GM12878 (cell line): ENCODE measurements around the gene RNF223. TPM values are rescaled to one million over a fixed set of nuclear protein-coding genes. Genes with fewer than 3 reads are reported as not detected.

Source experiments
- ATAC-seq: fragments of 200-7000 bp; cut with Tn5 transposase; 3 replicates; pipeline ENCODE4 v1.9.1; 2020; ENCODE audit warnings: mild to moderate bottlenecking, moderate library complexity
- BruUV-seq: library from RNA; stranded (reverse); fragments of 400-500 nt; replicated peaks from 2 replicates; lab custom pipeline; 2021; lab: Mats Ljungman, UMichigan
- CTCF ChIA-PET: fragments of 300-600 bp; sonication (Branson Sonifier 250); formaldehyde crosslinking; extraction: SDS; loops from one replicate; lab custom pipeline; 2021; ENCODE audit warnings: inconsistent platforms; lab: Yijun Ruan, JAX
- POLR2A ChIA-PET: fragments of 350-600 bp; formaldehyde crosslinking; extraction: SDS; loops from one replicate; lab custom pipeline; 2021; ENCODE audit warnings: inconsistent platforms; lab: Charles Lee
- RAD21 ChIA-PET: fragments of 300-600 bp; sonication (Branson Sonifier 250); formaldehyde crosslinking; loops from one replicate; lab custom pipeline; 2023; ENCODE audit warnings: antibody characterized with exemption; ENCODE audit not compliant: unreplicated experiment; lab: Charles Lee
- SMC1A ChIA-PET: fragments of 300-600 bp; sonication (Branson Sonifier 250); formaldehyde crosslinking; loops from one replicate; lab custom pipeline; 2023; ENCODE audit not compliant: unreplicated experiment, uncharacterized antibody; lab: Charles Lee
- DNase-seq: peaks from one replicate; pipeline ENCODE4 v3.0.0-alpha.2; 2011; ENCODE audit warnings: low read depth, low spot score
- FAIRE-seq: peaks from 3 replicates; lab custom pipeline; 2011; peaks lifted over from hg19 to GRCh38; lab: Jason Lieb, UNC
- H2AFZ ChIP-seq: 2 replicates; pipeline ENCODE4 v1.6.0; 2011; ENCODE audit warnings: low read depth, low read length, control low read depth; ENCODE audit not compliant: control insufficient read depth
- H3K27ac ChIP-seq: 2 replicates; pipeline ENCODE4 v1.5.1; 2011; ENCODE audit warnings: control low read depth; ENCODE audit not compliant: control insufficient read depth, insufficient read depth
- H3K27me3 ChIP-seq, 2 experiments: replicated peaks in 1 of 2; 2 replicates each; pipeline versions ENCODE4 v1.6.0 to v1.6.1; 2011; ENCODE audit warnings: low read length in 1 of 2; ENCODE audit not compliant: control insufficient read depth in 2 of 2, insufficient read depth in 2 of 2
- H3K36me3 ChIP-seq, 2 experiments: 2 replicates each; pipeline ENCODE4 v1.5.1; 2011; ENCODE audit warnings: low read length in 1 of 2; ENCODE audit not compliant: control insufficient read depth in 2 of 2, insufficient read depth in 2 of 2
- H3K4me1 ChIP-seq: 2 replicates; pipeline ENCODE4 v1.6.1; 2011; ENCODE audit warnings: mild to moderate bottlenecking, low read length, moderate library complexity, mixed read lengths; ENCODE audit not compliant: control insufficient read depth, insufficient read depth
- H3K4me2 ChIP-seq: 2 replicates; pipeline ENCODE4 v1.6.0; 2011; ENCODE audit warnings: control low read depth; ENCODE audit not compliant: control insufficient read depth, insufficient read depth
- H3K4me3 ChIP-seq: fragments of 200-600 bp; sonication (generic); 2 replicates; pipeline ENCODE4 v1.5.1; 2016
- H3K79me2 ChIP-seq: 2 replicates; pipeline ENCODE4 v1.6.0; 2011; ENCODE audit warnings: low read length; ENCODE audit not compliant: control insufficient read depth, insufficient read depth
- H3K9ac ChIP-seq: 2 replicates; pipeline ENCODE4 v1.8.0; 2011; ENCODE audit warnings: low read length, control low read depth, mixed read lengths; ENCODE audit not compliant: control insufficient read depth, insufficient read depth
- H3K9me3 ChIP-seq: replicated peaks from 3 replicates; pipeline ENCODE4 v1.5.1; 2011; ENCODE audit warnings: mild to moderate bottlenecking, low read length; ENCODE audit not compliant: control insufficient read depth, insufficient read depth
- H4K20me1 ChIP-seq: 2 replicates; pipeline ENCODE4 v1.6.0; 2011; ENCODE audit not compliant: control insufficient read depth, insufficient read depth
- ATF7 ChIP-seq: fragments of 450-650 bp; IDR thresholded peaks from 2 replicates; pipeline ENCODE4 v1.6.1; 2016; ENCODE audit warnings: low read depth, mild to moderate bottlenecking
- DPF2 ChIP-seq: fragments of 450-650 bp; IDR thresholded peaks from 2 replicates; pipeline ENCODE4 v1.6.1; 2017; ENCODE audit warnings: mild to moderate bottlenecking
- FOXK2 ChIP-seq: fragments of 450-650 bp; IDR thresholded peaks from 2 replicates; pipeline ENCODE4 v1.6.1; 2017; ENCODE audit warnings: mild to moderate bottlenecking, moderate library complexity
- IKZF2 ChIP-seq, 2 experiments: fragments of 450-650 bp; IDR thresholded peaks; 2 replicates each; pipeline ENCODE4 v1.6.1; 2017; ENCODE audit warnings: mild to moderate bottlenecking in 2 of 2, moderate library complexity in 2 of 2
- KAT2A ChIP-seq: conservative IDR thresholded peaks from 2 replicates; pipeline ENCODE4 v1.6.1; 2011; ENCODE audit warnings: low read depth, low read length; ENCODE audit not compliant: control insufficient read depth
- MTA3 ChIP-seq: IDR thresholded peaks from 2 replicates; pipeline ENCODE4 v1.6.1; 2012; ENCODE audit warnings: low read length, inconsistent platforms, borderline replicate concordance
- MYC ChIP-seq: IDR thresholded peaks from 2 replicates; pipeline ENCODE4 v1.6.1; 2011; ENCODE audit warnings: mild to moderate bottlenecking, low read length, moderate library complexity, inconsistent platforms; ENCODE audit not compliant: insufficient read depth, insufficient replicate concordance, insufficient read length, severe bottlenecking
- NFIC ChIP-seq: IDR thresholded peaks from 2 replicates; pipeline ENCODE4 v1.6.1; 2012; ENCODE audit warnings: low read depth, mild to moderate bottlenecking, inconsistent platforms, low read length, moderate library complexity
- POLR2A ChIP-seq: IDR thresholded peaks from 2 replicates; pipeline ENCODE4 v1.6.1; 2011; ENCODE audit warnings: low read depth, mild to moderate bottlenecking, low read length
- POLR2AphosphoS2 ChIP-seq: IDR thresholded peaks from 2 replicates; pipeline ENCODE4 v1.6.1; 2011; ENCODE audit warnings: low read depth, mild to moderate bottlenecking, low read length, improper control_type of control experiment, moderate library complexity
- RELA ChIP-seq: fragments of 450-650 bp; IDR thresholded peaks from 2 replicates; pipeline ENCODE4 v1.8.0; 2014; ENCODE audit warnings: borderline replicate concordance; ENCODE audit not compliant: partially characterized antibody
- SREBF1 ChIP-seq: IDR thresholded peaks from 2 replicates; pipeline ENCODE4 v1.6.1; 2012; ENCODE audit warnings: mild to moderate bottlenecking, low read length
- SREBF2 ChIP-seq: IDR thresholded peaks from 2 replicates; pipeline ENCODE4 v1.6.1; 2012; ENCODE audit warnings: mild to moderate bottlenecking, low read length
- TCF12 ChIP-seq: IDR thresholded peaks from 2 replicates; pipeline ENCODE4 v1.6.1; 2011; ENCODE audit warnings: low read depth, mild to moderate bottlenecking, low read length
- ZNF217 ChIP-seq: fragments of 450-650 bp; IDR thresholded peaks from 2 replicates; pipeline ENCODE4 v1.6.1; 2017; ENCODE audit warnings: antibody characterized with exemption, mild to moderate bottlenecking
- ZSCAN29 ChIP-seq: fragments of 450-650 bp; IDR thresholded peaks from 2 replicates; pipeline ENCODE4 v1.6.1; 2017; ENCODE audit warnings: mild to moderate bottlenecking, moderate library complexity
- WGBS: methylation state at CpG from one replicate; pipeline ENCODE4 v1.1.6; 2016; ENCODE audit warnings: low lambda C conversion rate; ENCODE audit not compliant: insufficient replicate concordance, insufficient coverage; ENCODE audit errors: missing lambda C conversion rate; 5-methylcytosine and 5-hydroxymethylcytosine counted together
- in situ Hi-C: fragments of 300-500 bp; cut with MboI; formaldehyde crosslinking; loops from 9 replicates; pipeline ENCODE4 v1.14.3; 2018; ENCODE audit warnings: mixed read lengths
- intact Hi-C: fragments of 100-400 bp; cut with micrococcal nuclease; formaldehyde crosslinking; loops from one replicate; pipeline ENCODE4 v1.14.2; 2022; ENCODE audit not compliant: unreplicated experiment
- polyA plus RNA-seq, 11 experiments: library from polyadenylated mRNA; depleted of rRNA in 4 of 11; unstranded in 6 of 11; stranded (reverse) in 5 of 11; fragments of >200 nt; fragmentation: Nextera tagmentation in 4 of 11; fragmentation: Illumina TruSeq in 1 of 11; extraction: Ambion mirVana in 4 of 11; extraction: Trizol in 1 of 11; gene quantifications; 1 replicate in 1 of 11; 2 replicates in 10 of 11; pipeline versions ENCODE4 v1.2.1 to v1.2.3, GENCODE V29; 2011 to 2016; ENCODE audit warnings: inconsistent platforms in 2 of 11, missing spikeins in 2 of 11, low read depth in 1 of 11
- total RNA-seq, 4 experiments: library from RNA; depleted of rRNA in 3 of 4; stranded (reverse); fragments of >200 nt in 3 of 4; fragmentation: Illumina TruSeq in 1 of 4; extraction: Trizol in 1 of 4; gene quantifications; 2 replicates each; pipeline versions ENCODE4 v1.2.1 to v1.2.3, GENCODE V29; 2013 to 2021
- TF ChIP-seq, protein P1 (sequence below): IDR thresholded peaks from 2 replicates; pipeline ENCODE4 v1.6.1; 2012; ENCODE audit warnings: low read depth, low read length, improper control_type of control experiment

RNF223 gene
- total and polyA plus RNA-seq, 10 of the 15 experiments (the other 5 are each of a cell fraction or from before 2014, with no cell fraction given) = 0.06 TPM; not detected in 9

DNA sequence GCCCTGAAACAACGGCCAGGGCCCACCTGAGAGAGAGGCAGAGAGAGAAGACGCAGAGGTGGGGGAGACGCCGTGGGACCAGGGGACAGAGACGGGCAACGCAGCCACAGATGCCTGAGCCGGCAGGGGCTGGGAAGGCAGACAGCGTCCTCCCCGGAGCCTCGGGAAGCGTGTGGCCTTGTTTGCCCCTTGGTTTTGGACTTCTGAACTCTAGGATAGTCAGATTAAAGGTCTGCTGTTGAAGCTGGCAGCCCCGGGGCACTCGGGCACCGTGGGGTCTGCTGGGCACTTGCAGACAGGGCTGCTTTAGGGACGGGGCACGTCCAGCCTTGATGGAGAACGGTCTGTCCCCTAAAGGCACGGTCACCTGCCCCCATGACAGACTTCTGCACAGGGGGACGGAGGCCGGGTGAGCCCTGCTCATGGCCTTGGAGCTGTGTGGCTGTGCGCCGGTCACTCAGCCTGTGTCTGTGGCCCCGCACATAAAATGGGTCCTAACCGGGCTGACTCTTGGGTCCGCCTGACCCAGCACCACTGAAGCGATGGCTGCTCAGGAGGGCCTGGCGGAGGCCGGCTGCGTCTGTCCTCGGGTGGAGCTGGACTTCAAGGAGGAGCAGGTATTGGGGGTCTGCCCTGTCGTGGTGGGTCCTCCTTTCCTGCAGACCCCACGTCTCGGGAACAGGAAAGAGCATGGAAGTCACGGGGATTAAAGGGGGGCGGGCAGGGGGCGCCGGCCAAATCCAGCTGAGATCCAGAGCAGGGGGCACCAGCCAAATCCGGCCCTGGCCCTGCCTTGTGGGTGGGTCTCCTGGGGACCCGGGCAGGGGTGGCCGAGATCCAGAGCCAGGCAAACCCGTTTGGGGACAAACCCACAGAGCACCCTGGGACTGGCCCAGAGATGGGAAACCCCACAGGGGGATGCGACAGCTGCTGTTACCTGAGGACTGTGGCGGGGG, 9.6 kb upstream of the RNF223 start:
- ChIA-PET CTCF (no interaction called here), RAD21 (no interaction called here), SMC1A (no interaction called here), POLR2A (no interaction called here)
- DNase-seq (no peak), ATAC-seq (no peak), FAIRE-seq (no peak)
- Histone ChIP-seq H3K9me3 (no peaks in the 10 kb centered on the region), H3K4me3 (no peak overlapping the region), H3K36me3 (no peaks in the 10 kb centered on the region), H3K9ac (no peak overlapping the region), H2AFZ (no peak overlapping the region), H3K27ac (no peak overlapping the region), H4K20me1 (no peaks in the 10 kb centered on the region), H3K4me2 (no peak overlapping the region), H3K4me1 (peaks cover 10% of the 10 kb centered on the region), H3K27me3 (no peaks in the 10 kb centered on the region), H3K79me2 (no peaks in the 10 kb centered on the region)
- in situ Hi-C loops (no loop called here), intact Hi-C loops (no loop called here)
- TF ChIP-seq NFIC (no peak), KAT2A (no peak), IKZF2 (IDR thresholded peaks at IDR 0.05) (no peak), ZSCAN29 (no peak), POLR2A (no peak), SREBF2 (no peak), RELA (no peak), MTA3 (no peak), ATF7 (no peak), MYC (no peak), POLR2AphosphoS2 (no peak), ZNF217 (no peak), TCF12 (no peak), FOXK2 (no peak), SREBF1 (no peak), DPF2 (no peak)
- TF ChIP-seq, protein P1, sequence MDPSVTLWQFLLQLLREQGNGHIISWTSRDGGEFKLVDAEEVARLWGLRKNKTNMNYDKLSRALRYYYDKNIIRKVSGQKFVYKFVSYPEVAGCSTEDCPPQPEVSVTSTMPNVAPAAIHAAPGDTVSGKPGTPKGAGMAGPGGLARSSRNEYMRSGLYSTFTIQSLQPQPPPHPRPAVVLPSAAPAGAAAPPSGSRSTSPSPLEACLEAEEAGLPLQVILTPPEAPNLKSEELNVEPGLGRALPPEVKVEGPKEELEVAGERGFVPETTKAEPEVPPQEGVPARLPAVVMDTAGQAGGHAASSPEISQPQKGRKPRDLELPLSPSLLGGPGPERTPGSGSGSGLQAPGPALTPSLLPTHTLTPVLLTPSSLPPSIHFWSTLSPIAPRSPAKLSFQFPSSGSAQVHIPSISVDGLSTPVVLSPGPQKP = no peak
- no TSS peak for BruUV-seq
- 84% methylated on average over 43 of the region's 43 CpGs for WGBS
